ENCODE results near the gene DIS3L.
"Not testable (repeated sequence)": the region's sequence is repeated elsewhere in the genome, so short reads cannot be mapped to it uniquely, and the experiment has no call there.

The DIS3L gene

GRCh38 chr15:66374179-66374578, 80.8 kb downstream of the DIS3L start:
- H3K4me3 ChIP-seq = no peak overlapping the region
- DNase-seq (ENCODE audit: low spot score) = no peak
- no peak overlapping the region for H3K27ac ChIP-seq
- TF ChIP-seq CTCF (IDR thresholded peaks at IDR 0.05) = no peak

GRCh38 chr15:66378814-66379430, 85.6 kb downstream of the DIS3L start:
- TF ChIP-seq CTCF (IDR thresholded peaks at IDR 0.05) = no peak
- Histone ChIP-seq H3K4me3 (no peak overlapping the region), H3K27ac (no peak overlapping the region)
- no peak for DNase-seq (ENCODE audit: low spot score)

- not testable (repeated sequence) for DNase-seq (ENCODE audit: low spot score); H3K4me3 ChIP-seq; H3K27ac ChIP-seq
Measured at GRCh38 chr15:66381376-66381775, 88.0 kb downstream of the DIS3L start.
